Tibial nerve (tissue), 4 donors: ENCODE data around the gene NAP1L4. TPM values are rescaled to one million over a fixed set of nuclear protein-coding genes. Genes with fewer than 3 reads are reported as not detected.

Experiments used
- DNase-seq, 2 donors: peaks; one replicate each; pipeline ENCODE4 v3.0.0-alpha.2; 2019; ENCODE audit warnings: low spot score in 2 of 2
- H3K27ac ChIP-seq, 4 donors: fragments of 200-600 bp; sonication (generic) in 3 of 4; one replicate each; pipeline ENCODE4 v1.5.1; 2017 to 2019; ENCODE audit warnings: mild to moderate bottlenecking in 1 of 4
- H3K27me3 ChIP-seq, 2 donors: fragments of 200-600 bp; sonication (generic) in 1 of 2; one replicate each; pipeline versions ENCODE4 v1.5.1 to v1.6.0; 2017 to 2019
- H3K36me3 ChIP-seq, 3 donors: fragments of 200-600 bp; sonication (generic); one replicate each; pipeline ENCODE4 v1.5.1; 2018 to 2019
- H3K4me1 ChIP-seq, 4 donors: fragments of 200-600 bp; sonication (generic) in 3 of 4; one replicate each; pipeline ENCODE4 v1.5.1; 2017 to 2019
- H3K4me3 ChIP-seq, 4 donors: fragments of 200-600 bp; sonication (generic) in 3 of 4; one replicate each; pipeline ENCODE4 v1.5.1; 2017 to 2019; ENCODE audit warnings: mild to moderate bottlenecking in 1 of 4, moderate library complexity in 1 of 4
- H3K9me3 ChIP-seq, 4 donors: fragments of 200-600 bp; sonication (generic) in 3 of 4; one replicate each; pipeline ENCODE4 v1.5.1; 2017 to 2019
- EP300 ChIP-seq, 2 donors: sonication (generic); formaldehyde crosslinking; IDR thresholded peaks; one replicate each; pipeline ENCODE4 v1.6.1; 2017; ENCODE audit warnings: antibody characterized with exemption in 2 of 2, mild to moderate bottlenecking in 1 of 2
- POLR2A ChIP-seq, 2 donors: fragments of 450-650 bp; IDR thresholded peaks; one replicate each; pipeline ENCODE4 v1.6.1; 2017; ENCODE audit warnings: antibody characterized with exemption in 2 of 2, mild to moderate bottlenecking in 2 of 2, moderate library complexity in 2 of 2
- WGBS, 2 donors: methylation state at CpG; one replicate each; pipeline ENCODE4 v1.1.5; 2018; 5-methylcytosine and 5-hydroxymethylcytosine counted together
- total RNA-seq, 4 donors: library from RNA; depleted of rRNA; stranded (reverse); fragments of >200 nt; gene quantifications; one replicate each; pipeline ENCODE4 v1.1.0, GENCODE V29; 2016
- TF ChIP-seq, protein P1 (sequence below), 5 experiments: fragments of 200-600 bp in 3 of 5; fragments of 450-650 bp in 2 of 5; sonication (generic) in 3 of 5; IDR thresholded peaks; one replicate each; pipeline ENCODE4 v1.5.1; 2016 to 2019; ENCODE audit warnings: antibody characterized with exemption in 5 of 5, mild to moderate bottlenecking in 3 of 5, moderate library complexity in 2 of 5

Gene NAP1L4
- total RNA-seq, 4 donors from 2014 or later, result 94.3 to 129 (median 111) TPM

DNA sequence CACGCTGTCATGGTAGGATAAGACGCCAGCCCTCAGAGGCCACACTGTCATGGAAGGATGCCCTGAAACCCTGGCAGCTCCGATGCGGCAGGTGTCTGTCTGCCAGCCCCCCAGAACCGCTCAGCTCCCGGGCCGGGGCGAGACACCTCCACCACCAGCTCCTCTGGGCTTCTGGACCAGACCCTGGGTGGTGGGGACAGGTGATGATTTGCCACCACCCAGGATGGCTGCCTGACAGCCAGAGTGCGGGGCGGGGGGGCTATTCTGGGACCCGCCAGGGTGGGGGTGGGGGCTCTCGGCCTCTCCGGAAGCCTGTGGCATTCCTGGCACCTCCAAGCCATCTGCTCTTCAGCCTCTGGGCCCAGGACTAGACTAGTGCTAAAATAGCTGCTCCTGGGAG, 72.3 kb downstream of the NAP1L4 start:
- WGBS, 2 donors, result 91 to 93% methylated on average over 8 to 12 of the region's 13 CpGs
- Histone ChIP-seq H3K9me3 (no peaks in the 10 kb centered on the region), H3K36me3 (no peaks in the 10 kb centered on the region), H3K4me1 (no peaks in the 10 kb centered on the region), H3K27me3 (no peaks in the 10 kb centered on the region), H3K27ac (no peak overlapping the region), H3K4me3 (no peak overlapping the region)
- no peak for TF ChIP-seq POLR2A (IDR thresholded peaks at IDR 0.05)
- no peak for TF ChIP-seq EP300 (IDR thresholded peaks at IDR 0.05)
- no peak for DNase-seq

DNA sequence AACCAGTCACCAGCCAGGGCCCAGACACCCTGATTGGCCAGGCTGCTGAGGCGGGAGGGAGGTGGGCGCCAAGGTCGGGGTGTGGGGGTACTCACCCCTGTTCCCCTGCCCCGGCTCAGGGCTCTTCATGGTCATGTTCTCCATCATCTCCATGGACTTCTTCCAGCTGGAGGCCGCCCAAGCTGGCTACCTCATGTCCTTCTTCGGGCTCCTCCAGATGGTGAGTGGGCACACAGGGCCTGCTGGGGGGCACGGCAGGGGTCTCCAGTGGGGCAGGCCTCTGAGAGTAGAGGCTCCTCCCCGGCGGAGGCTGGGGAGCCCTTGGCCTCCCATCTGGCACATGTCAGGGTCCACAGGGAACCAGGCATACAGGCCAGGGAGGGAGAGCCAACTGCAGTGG, 72.9 kb downstream of the NAP1L4 start:
- no peaks in the 10 kb centered on the region for H3K36me3 ChIP-seq
- 73 to 89% methylated on average over 3 to 5 of the region's 9 CpGs for WGBS, 2 donors

DNA sequence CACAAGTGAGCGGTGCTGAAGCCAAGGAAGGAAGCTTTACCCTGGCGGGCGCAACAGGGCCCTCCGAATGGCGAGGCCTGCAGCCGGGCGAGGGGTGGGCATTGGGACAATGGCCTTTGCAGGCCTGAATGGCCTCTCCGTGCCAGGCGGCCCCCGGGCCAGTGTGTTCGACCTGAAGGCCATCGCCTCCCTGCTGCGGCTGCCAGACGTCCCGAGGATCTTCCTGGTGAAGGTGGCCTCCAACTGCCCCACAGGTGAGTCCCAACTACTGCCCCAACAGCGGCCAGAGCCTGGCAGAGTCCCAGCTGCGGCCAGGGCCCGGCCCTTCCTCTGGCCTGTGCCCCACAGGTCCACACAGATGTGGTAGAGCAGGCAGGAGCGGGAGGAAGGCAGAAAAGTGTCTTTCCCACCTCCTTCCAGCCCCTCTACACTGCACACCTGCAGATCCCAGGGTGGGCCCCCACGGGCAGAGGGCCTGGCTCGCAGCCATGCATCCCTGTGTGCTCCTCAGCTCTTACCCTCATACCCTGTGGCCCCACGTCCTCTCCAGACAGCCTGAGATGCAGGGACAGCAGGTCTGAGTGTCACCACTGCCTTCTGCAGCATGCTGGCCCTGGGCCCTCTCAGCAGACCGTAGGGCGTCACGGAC, 74.2 kb downstream of the NAP1L4 start:
- H3K27me3 ChIP-seq, result no peaks in the 10 kb centered on the region
- TF ChIP-seq EP300 (IDR thresholded peaks at IDR 0.05) (no peak), POLR2A (IDR thresholded peaks at IDR 0.05) (no peak)
- TF ChIP-seq, protein P1, sequence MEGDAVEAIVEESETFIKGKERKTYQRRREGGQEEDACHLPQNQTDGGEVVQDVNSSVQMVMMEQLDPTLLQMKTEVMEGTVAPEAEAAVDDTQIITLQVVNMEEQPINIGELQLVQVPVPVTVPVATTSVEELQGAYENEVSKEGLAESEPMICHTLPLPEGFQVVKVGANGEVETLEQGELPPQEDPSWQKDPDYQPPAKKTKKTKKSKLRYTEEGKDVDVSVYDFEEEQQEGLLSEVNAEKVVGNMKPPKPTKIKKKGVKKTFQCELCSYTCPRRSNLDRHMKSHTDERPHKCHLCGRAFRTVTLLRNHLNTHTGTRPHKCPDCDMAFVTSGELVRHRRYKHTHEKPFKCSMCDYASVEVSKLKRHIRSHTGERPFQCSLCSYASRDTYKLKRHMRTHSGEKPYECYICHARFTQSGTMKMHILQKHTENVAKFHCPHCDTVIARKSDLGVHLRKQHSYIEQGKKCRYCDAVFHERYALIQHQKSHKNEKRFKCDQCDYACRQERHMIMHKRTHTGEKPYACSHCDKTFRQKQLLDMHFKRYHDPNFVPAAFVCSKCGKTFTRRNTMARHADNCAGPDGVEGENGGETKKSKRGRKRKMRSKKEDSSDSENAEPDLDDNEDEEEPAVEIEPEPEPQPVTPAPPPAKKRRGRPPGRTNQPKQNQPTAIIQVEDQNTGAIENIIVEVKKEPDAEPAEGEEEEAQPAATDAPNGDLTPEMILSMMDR (IDR thresholded peaks at IDR 0.05), result no peak
- no peaks in the 10 kb centered on the region for H3K4me1 ChIP-seq
- no peaks in the 10 kb centered on the region for H3K9me3 ChIP-seq
- 83 to 85% methylated on average over 14 to 24 of the region's 25 CpGs for WGBS, 2 donors
- no peaks in the 10 kb centered on the region for H3K36me3 ChIP-seq
- DNase-seq, result no peak
- H3K4me3 ChIP-seq, result no peak overlapping the region
- H3K27ac ChIP-seq, result no peak overlapping the region

More for the DNA sequence above, 72.9 kb downstream of the NAP1L4 start:
- TF ChIP-seq POLR2A (IDR thresholded peaks at IDR 0.05) (no peak), EP300 (IDR thresholded peaks at IDR 0.05) (no peak)
- TF ChIP-seq, protein P1 (IDR thresholded peaks at IDR 0.05), result no peak
- no peak for DNase-seq
- no peak overlapping the region for H3K27ac ChIP-seq
- H3K4me1 ChIP-seq, result no peaks in the 10 kb centered on the region
- no peak overlapping the region for H3K4me3 ChIP-seq
- no peaks in the 10 kb centered on the region for H3K27me3 ChIP-seq
- H3K9me3 ChIP-seq, result no peaks in the 10 kb centered on the region

DNA sequence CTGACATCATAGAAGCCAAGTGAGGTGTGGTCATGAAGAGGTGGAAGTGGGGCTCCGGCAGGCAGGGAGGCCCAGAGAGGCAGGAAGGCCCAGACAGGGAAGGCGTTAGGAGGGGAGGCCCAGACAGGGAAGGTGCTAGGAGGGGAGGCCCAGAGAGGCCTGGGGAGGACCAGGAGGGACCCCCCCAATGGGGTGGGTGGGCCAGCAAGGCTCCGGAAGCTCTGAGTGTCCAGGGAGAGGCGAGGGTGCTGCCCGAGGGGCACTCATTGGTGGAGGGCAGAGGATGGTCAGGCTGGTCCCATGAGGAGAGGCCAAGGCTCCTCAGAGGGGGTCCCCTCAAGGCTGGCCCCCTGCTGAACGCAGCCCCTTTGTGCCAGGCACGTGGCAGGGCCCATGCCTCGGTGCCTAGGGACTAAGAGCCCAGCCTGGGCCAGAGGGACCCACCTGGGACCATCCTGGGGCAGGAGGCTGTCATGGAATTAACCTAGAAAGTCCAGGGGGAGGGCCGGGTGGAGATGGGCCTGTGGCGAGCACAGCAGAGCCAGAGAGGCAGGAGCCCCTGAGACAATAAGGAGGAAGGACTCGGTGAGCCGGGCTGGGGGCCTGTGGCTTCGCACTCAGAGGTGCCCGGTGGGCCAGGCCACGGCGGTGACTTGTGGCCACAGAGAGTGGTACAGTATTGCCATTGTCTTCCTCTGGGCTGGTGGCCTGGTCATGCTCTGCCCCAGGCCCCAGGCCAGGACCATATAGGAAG, 75.1 kb downstream of the NAP1L4 start:
- Histone ChIP-seq H3K27ac (no peak overlapping the region), H3K4me3 (no peak overlapping the region), H3K4me1 (no peaks in the 10 kb centered on the region), H3K27me3 (no peaks in the 10 kb centered on the region), H3K36me3 (no peaks in the 10 kb centered on the region), H3K9me3 (no peaks in the 10 kb centered on the region)
- TF ChIP-seq, protein P1 (IDR thresholded peaks at IDR 0.05), result no peak
- no peak for TF ChIP-seq EP300 (IDR thresholded peaks at IDR 0.05)
- TF ChIP-seq POLR2A (IDR thresholded peaks at IDR 0.05), result no peak
- DNase-seq, result no peak
- WGBS, 2 donors, result 79 to 86% methylated on average over 16 of the region's 16 CpGs

DNA sequence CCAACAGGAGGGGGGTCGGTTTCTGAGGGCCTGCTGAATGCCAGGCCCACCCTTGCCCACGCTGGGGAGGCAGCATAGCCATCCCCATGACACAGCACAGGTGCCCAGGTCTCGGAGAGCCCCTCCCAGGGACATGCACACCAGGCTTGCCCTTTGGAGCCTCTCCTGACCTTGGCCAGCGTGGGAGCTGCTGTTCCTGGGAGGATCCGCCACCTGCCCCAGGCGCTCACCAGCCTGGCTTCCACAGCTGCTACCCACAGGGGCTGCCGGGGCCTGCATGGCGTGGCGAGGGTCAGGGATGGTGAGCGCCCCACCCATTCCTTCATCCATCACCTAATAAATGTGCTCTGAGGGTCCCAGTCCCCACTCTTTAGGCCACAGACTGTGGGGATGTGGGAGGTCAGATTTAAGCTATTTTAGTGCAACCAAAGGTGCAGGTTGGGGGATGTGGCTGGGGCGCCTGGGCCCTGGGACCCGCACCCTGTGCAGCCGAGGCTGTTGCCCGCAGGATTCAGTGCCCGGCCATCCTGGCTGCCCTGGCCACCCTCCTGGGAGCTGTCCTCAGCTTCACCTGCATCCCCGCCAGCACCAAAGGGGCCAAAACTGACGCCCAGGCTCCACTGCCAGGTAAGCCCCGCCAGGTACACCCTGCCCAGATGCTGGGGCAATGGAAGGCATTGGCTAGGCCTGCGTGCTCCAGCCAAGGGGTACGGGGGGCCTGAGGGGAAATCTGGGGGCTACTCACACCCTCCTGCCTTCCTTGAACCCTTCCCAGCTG, 75.8 kb downstream of the NAP1L4 start:
- 80 to 92% methylated on average over 8 to 16 of the region's 20 CpGs for WGBS, 2 donors

More for the DNA sequence above, 75.8 kb downstream of the NAP1L4 start:
- no peak for DNase-seq
- H3K27ac ChIP-seq, result no peak overlapping the region
- H3K9me3 ChIP-seq, result no peaks in the 10 kb centered on the region
- no peaks in the 10 kb centered on the region for H3K36me3 ChIP-seq
- TF ChIP-seq POLR2A (IDR thresholded peaks at IDR 0.05) (no peak), EP300 (IDR thresholded peaks at IDR 0.05) (no peak)
- TF ChIP-seq, protein P1 (IDR thresholded peaks at IDR 0.05), result no peak
- H3K4me1 ChIP-seq, result no peaks in the 10 kb centered on the region
- no peak overlapping the region for H3K4me3 ChIP-seq
- H3K27me3 ChIP-seq, result no peaks in the 10 kb centered on the region
